ENCODE results near the gene SSBP3.

GRCh38 chr1:54371038-54371941, 34.9 kb downstream of the SSBP3 start:
- TF ChIP-seq, protein P1, sequence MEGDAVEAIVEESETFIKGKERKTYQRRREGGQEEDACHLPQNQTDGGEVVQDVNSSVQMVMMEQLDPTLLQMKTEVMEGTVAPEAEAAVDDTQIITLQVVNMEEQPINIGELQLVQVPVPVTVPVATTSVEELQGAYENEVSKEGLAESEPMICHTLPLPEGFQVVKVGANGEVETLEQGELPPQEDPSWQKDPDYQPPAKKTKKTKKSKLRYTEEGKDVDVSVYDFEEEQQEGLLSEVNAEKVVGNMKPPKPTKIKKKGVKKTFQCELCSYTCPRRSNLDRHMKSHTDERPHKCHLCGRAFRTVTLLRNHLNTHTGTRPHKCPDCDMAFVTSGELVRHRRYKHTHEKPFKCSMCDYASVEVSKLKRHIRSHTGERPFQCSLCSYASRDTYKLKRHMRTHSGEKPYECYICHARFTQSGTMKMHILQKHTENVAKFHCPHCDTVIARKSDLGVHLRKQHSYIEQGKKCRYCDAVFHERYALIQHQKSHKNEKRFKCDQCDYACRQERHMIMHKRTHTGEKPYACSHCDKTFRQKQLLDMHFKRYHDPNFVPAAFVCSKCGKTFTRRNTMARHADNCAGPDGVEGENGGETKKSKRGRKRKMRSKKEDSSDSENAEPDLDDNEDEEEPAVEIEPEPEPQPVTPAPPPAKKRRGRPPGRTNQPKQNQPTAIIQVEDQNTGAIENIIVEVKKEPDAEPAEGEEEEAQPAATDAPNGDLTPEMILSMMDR (IDR thresholded peaks at IDR 0.05; ENCODE audit: low read depth, low read length) = no peak
- no peak for TF ChIP-seq EZH2phosphoT487 (IDR thresholded peaks at IDR 0.05; ENCODE audit: low read depth)
